Vagina (tissue), 2 donors: ENCODE data around the gene PHC2. TPM values are rescaled to one million over a fixed set of nuclear protein-coding genes. Genes with fewer than 3 reads are reported as not detected.

ENCODE experiments used
- DNase-seq, 2 donors: peaks; one replicate each; pipeline ENCODE4 v3.0.0-alpha.2; 2017; ENCODE audit errors: extremely low spot score in 2 of 2
- H3K27ac ChIP-seq: fragments of 200-600 bp; sonication (generic); one replicate; pipeline ENCODE4 v1.5.1; 2019
- H3K27me3 ChIP-seq: fragments of 200-600 bp; sonication (generic); one replicate; pipeline ENCODE4 v1.5.1; 2019
- H3K36me3 ChIP-seq, 2 donors: fragments of 200-600 bp; sonication (generic); one replicate each; pipeline ENCODE4 v1.5.1; 2017 to 2019
- H3K4me1 ChIP-seq: fragments of 200-600 bp; sonication (generic); one replicate; pipeline ENCODE4 v1.5.1; 2019
- H3K4me3 ChIP-seq, 2 donors: fragments of 200-600 bp; sonication (generic); 1 replicate in 1 of 2; 2 replicates in 1 of 2; pipeline ENCODE4 v1.5.1; 2016 to 2019
- H3K9me3 ChIP-seq: fragments of 200-600 bp; sonication (generic); one replicate; pipeline ENCODE4 v1.5.1; 2019
- CTCF ChIP-seq, 3 experiments: fragments of 450-650 bp in 2 of 3; fragments of 200-600 bp in 1 of 3; sonication (generic) in 1 of 3; IDR thresholded peaks; one replicate each; pipeline ENCODE4 v1.5.1; 2017 to 2019; ENCODE audit warnings: antibody characterized with exemption in 3 of 3, mild to moderate bottlenecking in 2 of 3, moderate library complexity in 2 of 3
- POLR2A ChIP-seq, 2 donors: fragments of 450-650 bp; IDR thresholded peaks; one replicate each; pipeline ENCODE4 v1.6.1; 2017; ENCODE audit warnings: antibody characterized with exemption in 2 of 2, mild to moderate bottlenecking in 2 of 2, moderate library complexity in 2 of 2
- POLR2AphosphoS5 ChIP-seq, 2 donors: sonication (generic); formaldehyde crosslinking; IDR thresholded peaks; one replicate each; pipeline ENCODE4 v1.9.0; 2017; ENCODE audit warnings: antibody characterized with exemption in 2 of 2, mild to moderate bottlenecking in 2 of 2, low read depth in 1 of 2; ENCODE audit not compliant: insufficient read depth in 1 of 2
- intact Hi-C: fragments of 100-400 bp; cut with DNase I; formaldehyde crosslinking; loops from one replicate; pipeline ENCODE4 v1.15.1; 2023
- total RNA-seq: library from RNA; depleted of rRNA; stranded (reverse); fragments of >200 nt; gene quantifications from one replicate; pipeline ENCODE4 v1.2.3, GENCODE V29; 2016

Gene PHC2
- total RNA-seq, 1 donor from 2014 or later: 97.2 TPM

DNA sequence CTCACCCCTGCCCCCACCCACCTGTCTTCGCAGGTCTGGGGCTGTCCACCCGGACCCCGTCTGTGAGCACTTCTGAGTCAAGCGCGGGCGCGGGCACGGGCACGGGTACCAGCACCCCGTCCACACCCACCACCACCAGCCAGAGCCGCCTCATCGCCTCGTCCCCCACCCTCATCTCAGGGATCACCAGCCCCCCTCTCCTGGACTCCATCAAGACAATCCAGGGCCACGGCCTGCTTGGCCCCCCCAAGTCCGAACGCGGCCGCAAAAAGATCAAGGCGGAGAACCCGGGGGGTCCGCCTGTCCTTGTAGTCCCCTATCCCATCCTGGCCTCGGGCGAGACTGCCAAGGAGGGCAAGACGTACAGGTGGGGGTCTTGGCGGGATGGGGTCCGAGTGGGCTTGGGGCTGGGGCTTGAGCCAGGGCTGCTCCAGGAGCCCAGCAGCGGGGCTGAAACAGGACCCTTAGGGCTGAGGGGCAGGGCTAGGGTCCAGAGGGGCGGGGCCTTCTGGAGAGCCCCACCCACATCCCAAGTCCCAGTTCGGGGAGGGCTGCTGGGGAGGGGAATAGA is 150.7 kb downstream of the PHC2 start:
- no peaks in the 10 kb centered on the region for H3K27me3 ChIP-seq
- no peak for DNase-seq
- intact Hi-C loops: loop anchor here (10.0 kb wide), 1 partner anchor 185 kb away; no protein-coding TSS in a partner anchor

DNA sequence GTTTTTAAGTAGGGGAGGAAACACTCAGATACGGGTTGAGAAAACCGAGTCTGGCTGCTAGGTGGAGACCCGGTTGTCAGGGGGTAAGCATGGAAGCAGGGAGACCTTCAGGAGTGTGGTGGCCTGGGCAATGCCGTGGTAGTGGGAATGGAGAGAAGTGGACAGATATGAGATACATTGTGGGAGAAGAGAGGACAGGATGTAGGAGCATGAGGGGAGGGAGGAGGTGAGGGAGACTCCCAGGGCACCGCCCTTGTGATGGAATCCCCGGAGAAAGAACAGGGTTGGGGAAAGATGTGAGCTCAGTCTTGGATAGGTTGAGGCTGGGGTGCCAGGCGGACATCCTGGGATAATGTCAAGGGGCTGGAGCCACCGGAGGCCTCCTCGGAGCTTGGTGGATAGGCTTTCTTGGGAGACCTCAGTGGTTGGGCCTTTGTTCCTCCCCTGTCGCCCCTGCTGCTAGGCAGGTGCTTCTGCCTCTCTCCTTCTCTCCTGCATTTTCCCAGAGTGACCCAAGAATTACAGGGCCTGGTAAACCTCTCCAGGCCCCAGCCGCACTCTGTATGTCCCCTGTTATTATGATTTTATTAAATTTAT is 153.3 kb downstream of the PHC2 start:
- no peaks in the 10 kb centered on the region for H3K27me3 ChIP-seq
- no peak overlapping the region for H3K27ac ChIP-seq
- TF ChIP-seq POLR2A (IDR thresholded peaks at IDR 0.05): no peak
- no peak for TF ChIP-seq CTCF (IDR thresholded peaks at IDR 0.05)
- TF ChIP-seq POLR2AphosphoS5 (IDR thresholded peaks at IDR 0.05; ENCODE audit: insufficient read depth in 1 of 2, low read depth in 1 of 2): no peak
- H3K9me3 ChIP-seq: no peaks in the 10 kb centered on the region
- intact Hi-C loops: no loop called here
- no peak for DNase-seq
- H3K4me1 ChIP-seq: peaks cover 7% of the 10 kb centered on the region
- H3K36me3 ChIP-seq: peaks cover 0 to 48% of the 10 kb centered on the region in 2 donors
- H3K4me3 ChIP-seq: no peak overlapping the region

More for the DNA sequence above, 150.7 kb downstream of the PHC2 start:
- no peaks in the 10 kb centered on the region for H3K4me1 ChIP-seq
- H3K9me3 ChIP-seq: no peaks in the 10 kb centered on the region
- H3K36me3 ChIP-seq: peaks cover 0 to 58% of the 10 kb centered on the region in 2 donors
- H3K4me3 ChIP-seq: no peak overlapping the region
- H3K27ac ChIP-seq: no peak overlapping the region
- TF ChIP-seq POLR2AphosphoS5 (IDR thresholded peaks at IDR 0.05; ENCODE audit: insufficient read depth in 1 of 2, low read depth in 1 of 2) (no peak), POLR2A (IDR thresholded peaks at IDR 0.05) (no peak), CTCF (IDR thresholded peaks at IDR 0.05) (no peak)

DNA sequence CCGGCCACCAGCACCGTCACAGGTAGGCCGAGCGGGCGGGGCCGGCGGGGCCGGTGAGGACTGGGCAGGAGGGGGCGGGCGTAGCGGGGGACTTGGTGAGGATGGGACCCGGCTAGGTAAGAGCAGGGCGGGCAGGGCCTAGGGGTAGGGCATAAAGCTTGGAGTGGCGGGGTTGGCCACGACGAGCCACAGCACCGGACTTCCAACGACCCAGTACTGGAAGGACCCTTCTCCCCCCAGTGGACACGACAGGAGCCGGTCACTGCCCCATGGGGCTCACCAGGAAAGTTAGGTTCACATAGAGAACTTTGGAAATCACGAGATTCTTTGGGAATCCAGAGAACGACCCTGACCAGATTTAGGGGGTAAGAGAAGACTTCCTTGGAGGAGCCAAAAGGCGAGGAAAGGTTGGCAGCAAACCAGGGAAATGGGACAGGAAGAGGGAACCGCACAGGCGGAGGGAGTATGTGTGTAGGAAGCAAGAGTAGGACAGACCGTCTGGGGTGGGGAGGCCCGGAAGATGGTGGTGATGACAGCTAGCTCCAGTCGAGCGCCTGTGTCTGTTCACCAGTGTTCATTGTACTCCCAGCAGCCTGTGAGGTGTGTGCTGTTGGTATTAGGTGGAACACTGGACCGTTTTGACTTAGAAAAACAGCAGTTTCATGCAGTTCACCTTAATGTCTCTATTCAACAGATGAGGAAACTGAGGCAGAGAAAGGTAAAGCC is 154.2 kb downstream of the PHC2 start:
- Histone ChIP-seq H3K9me3 (no peaks in the 10 kb centered on the region), H3K4me1 (peaks cover 10% of the 10 kb centered on the region), H3K36me3 (peaks cover 0 to 40% of the 10 kb centered on the region in 2 donors), H3K27me3 (no peaks in the 10 kb centered on the region), H3K4me3 (no peak overlapping the region), H3K27ac (no peak overlapping the region)
- DNase-seq: no peak
- TF ChIP-seq CTCF (IDR thresholded peaks at IDR 0.05) (no peak), POLR2A (IDR thresholded peaks at IDR 0.05) (no peak), POLR2AphosphoS5 (IDR thresholded peaks at IDR 0.05; ENCODE audit: insufficient read depth in 1 of 2, low read depth in 1 of 2) (no peak)
- intact Hi-C loops: no loop called here

DNA sequence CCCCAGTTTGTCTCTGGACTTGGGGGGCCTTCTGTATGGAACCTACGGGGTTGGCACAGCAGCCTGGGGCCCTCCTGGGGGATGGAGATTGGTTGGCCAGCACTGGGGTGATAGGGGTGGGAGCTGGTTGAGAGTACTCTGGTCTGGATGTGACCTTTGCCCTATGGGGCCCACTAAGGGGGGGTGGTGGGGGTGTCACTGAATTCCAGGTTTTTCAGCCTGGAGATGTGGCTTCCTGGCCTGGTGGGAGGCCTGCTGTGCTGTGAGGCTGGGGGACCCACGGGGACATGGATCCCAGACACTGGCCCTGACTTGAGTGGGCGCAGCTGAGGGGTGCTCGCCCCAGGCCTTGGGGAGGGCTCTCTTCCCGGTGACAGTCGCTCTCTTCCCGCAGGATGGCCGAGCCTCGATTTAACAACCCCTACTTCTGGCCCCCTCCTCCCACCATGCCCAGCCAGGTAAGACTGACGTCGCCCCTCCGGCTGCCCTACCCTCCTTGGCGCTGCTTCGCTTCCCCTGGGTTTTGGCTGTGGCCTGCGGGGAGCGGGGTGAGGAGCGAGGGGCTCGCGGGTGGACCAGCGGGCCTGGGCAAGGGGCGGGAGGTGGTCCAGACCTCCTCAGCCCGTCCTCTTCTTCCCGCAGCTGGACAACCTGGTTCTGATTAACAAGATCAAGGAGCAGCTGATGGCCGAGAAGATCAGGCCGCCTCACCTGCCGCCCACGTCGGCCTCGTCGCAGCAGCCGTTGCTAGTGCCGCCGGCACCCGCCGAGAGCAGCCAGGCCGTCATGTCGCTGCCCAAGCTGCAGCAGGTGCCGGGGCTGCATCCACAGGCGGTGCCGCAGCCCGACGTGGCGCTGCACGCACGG is 155.0 kb downstream of the PHC2 start:
- Histone ChIP-seq H3K4me1 (peaks cover 18% of the 10 kb centered on the region), H3K36me3 (peaks cover 0 to 32% of the 10 kb centered on the region in 2 donors), H3K9me3 (no peaks in the 10 kb centered on the region), H3K27me3 (no peaks in the 10 kb centered on the region), H3K4me3 (no peak overlapping the region), H3K27ac (no peak overlapping the region)
- DNase-seq: no peak
- intact Hi-C loops: no loop called here
- no peak for TF ChIP-seq POLR2A (IDR thresholded peaks at IDR 0.05)
- TF ChIP-seq POLR2AphosphoS5 (IDR thresholded peaks at IDR 0.05; ENCODE audit: insufficient read depth in 1 of 2, low read depth in 1 of 2): no peak
- no peak for TF ChIP-seq CTCF (IDR thresholded peaks at IDR 0.05)
